Esophagus muscularis mucosa (tissue), 4 donors: ENCODE measurements around the gene PICK1. TPM values are rescaled to one million over a fixed set of nuclear protein-coding genes. Genes with fewer than 3 reads are reported as not detected.
A peak's percentile ranks its signal among the peaks of the same experiment; 100 is the strongest.

Source experiments
- DNase-seq: peaks from one replicate; pipeline ENCODE4 v3.0.0-alpha.2; 2017; ENCODE audit errors: extremely low spot score
- H3K27ac ChIP-seq, 4 donors: fragments of 200-600 bp; sonication (generic); replicated peaks in 1 of 4; 1 replicate in 3 of 4; 2 replicates in 1 of 4; pipeline ENCODE4 v1.5.1; 2016 to 2019; ENCODE audit warnings: mild to moderate bottlenecking in 1 of 4
- H3K27me3 ChIP-seq, 4 donors: fragments of 200-600 bp; sonication (generic); one replicate each; pipeline versions ENCODE4 v1.5.1 to v1.6.0; 2016 to 2019
- H3K36me3 ChIP-seq, 4 donors: fragments of 200-600 bp; sonication (generic); one replicate each; pipeline ENCODE4 v1.5.1; 2016 to 2019
- H3K4me1 ChIP-seq, 4 donors: fragments of 200-600 bp; sonication (generic); one replicate each; pipeline ENCODE4 v1.5.1; 2016 to 2019
- H3K4me3 ChIP-seq, 4 donors: fragments of 200-600 bp; sonication (generic); 1 replicate in 2 of 4; 2 replicates in 2 of 4; pipeline ENCODE4 v1.5.1; 2016 to 2019; ENCODE audit warnings: mild to moderate bottlenecking in 4 of 4, moderate library complexity in 1 of 4
- H3K9me3 ChIP-seq, 4 donors: fragments of 200-600 bp; sonication (generic); 1 replicate in 3 of 4; 2 replicates in 1 of 4; pipeline ENCODE4 v1.5.1; 2016 to 2019
- CTCF ChIP-seq, 3 experiments: fragments of 200-600 bp in 2 of 3; fragments of 450-650 bp in 1 of 3; sonication (generic) in 2 of 3; IDR thresholded peaks; one replicate each; pipeline ENCODE4 v1.5.1; 2017 to 2019; ENCODE audit warnings: antibody characterized with exemption in 3 of 3, mild to moderate bottlenecking in 2 of 3, moderate library complexity in 1 of 3
- EP300 ChIP-seq: sonication (generic); formaldehyde crosslinking; IDR thresholded peaks from one replicate; pipeline ENCODE4 v1.6.1; 2017; ENCODE audit warnings: antibody characterized with exemption
- POLR2A ChIP-seq: fragments of 450-650 bp; IDR thresholded peaks from one replicate; pipeline ENCODE4 v1.6.1; 2017; ENCODE audit warnings: antibody characterized with exemption, moderate library complexity, mild to moderate bottlenecking, low read depth
- POLR2AphosphoS5 ChIP-seq, 2 donors: sonication (generic); formaldehyde crosslinking; IDR thresholded peaks; one replicate each; pipeline ENCODE4 v1.6.1; 2017; ENCODE audit warnings: antibody characterized with exemption in 2 of 2
- WGBS: methylation state at CpG from one replicate; pipeline ENCODE4 v1.1.5; 2018; 5-methylcytosine and 5-hydroxymethylcytosine counted together
- intact Hi-C: fragments of 100-400 bp; cut with DNase I; formaldehyde crosslinking; loops from one replicate; pipeline ENCODE4 v1.15.1; 2023
- total RNA-seq, 4 donors: library from RNA; depleted of rRNA; stranded (reverse); fragments of >200 nt; gene quantifications; one replicate each; pipeline versions ENCODE4 v1.1.0 to v1.2.1, GENCODE V29; 2016

The PICK1 gene
- total RNA-seq, 4 donors from 2014 or later = 23.3 to 36.1 (median 31.1) TPM

DNA sequence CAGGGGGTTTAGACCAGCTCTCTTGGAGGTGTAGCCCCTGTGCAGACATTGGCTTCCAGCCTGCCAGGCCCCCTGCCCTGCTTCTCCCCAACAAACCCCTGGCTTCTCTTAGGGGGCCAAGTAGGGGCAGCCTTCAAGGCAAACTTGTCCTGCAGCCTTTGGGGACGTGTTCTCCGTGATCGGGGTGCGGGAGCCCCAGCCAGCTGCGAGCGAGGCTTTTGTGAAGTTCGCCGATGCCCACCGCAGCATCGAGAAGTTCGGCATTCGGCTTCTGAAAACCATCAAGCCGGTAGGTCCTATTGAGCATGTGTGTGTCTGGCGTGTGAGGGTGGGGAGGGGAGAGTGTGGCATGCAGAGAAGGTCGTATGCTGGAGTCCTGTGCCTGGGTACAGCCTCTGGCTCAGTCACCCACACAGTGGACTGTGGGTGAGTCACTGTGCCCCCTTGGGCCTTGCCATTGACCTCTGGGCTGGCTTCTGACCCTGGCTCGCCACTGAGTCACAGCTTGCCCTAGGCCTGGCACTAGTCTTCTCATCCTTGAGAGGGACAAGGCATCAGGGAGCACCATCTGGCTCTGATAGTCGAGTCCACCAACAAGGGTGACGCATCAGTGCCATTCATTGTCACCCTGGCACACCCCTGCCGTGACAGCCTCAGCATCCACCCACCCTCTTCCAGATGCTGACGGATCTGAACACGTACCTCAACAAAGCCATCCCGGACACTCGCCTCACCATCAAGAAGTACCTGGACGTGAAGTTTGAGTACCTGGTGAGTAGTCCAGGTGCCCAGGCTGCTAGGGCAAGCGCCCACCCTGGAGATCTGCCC, 15.3 kb downstream of the PICK1 start:
- WGBS = 93% methylated on average over 24 of the region's 25 CpGs
- TF ChIP-seq POLR2A = no peak
- intact Hi-C loops = no loop called here
- peaks cover 21 to 86% (median 64%) of the 10 kb centered on the region in 4 donors for H3K36me3 ChIP-seq
- no peak overlapping the region for H3K4me3 ChIP-seq
- DNase-seq = no peak
- H3K27ac ChIP-seq = no peak overlapping the region
- peaks cover 26 to 31% (median 28%) of the 10 kb centered on the region in 4 donors for H3K4me1 ChIP-seq
- H3K9me3 ChIP-seq = no peaks in the 10 kb centered on the region
- no peaks in the 10 kb centered on the region for H3K27me3 ChIP-seq

DNA sequence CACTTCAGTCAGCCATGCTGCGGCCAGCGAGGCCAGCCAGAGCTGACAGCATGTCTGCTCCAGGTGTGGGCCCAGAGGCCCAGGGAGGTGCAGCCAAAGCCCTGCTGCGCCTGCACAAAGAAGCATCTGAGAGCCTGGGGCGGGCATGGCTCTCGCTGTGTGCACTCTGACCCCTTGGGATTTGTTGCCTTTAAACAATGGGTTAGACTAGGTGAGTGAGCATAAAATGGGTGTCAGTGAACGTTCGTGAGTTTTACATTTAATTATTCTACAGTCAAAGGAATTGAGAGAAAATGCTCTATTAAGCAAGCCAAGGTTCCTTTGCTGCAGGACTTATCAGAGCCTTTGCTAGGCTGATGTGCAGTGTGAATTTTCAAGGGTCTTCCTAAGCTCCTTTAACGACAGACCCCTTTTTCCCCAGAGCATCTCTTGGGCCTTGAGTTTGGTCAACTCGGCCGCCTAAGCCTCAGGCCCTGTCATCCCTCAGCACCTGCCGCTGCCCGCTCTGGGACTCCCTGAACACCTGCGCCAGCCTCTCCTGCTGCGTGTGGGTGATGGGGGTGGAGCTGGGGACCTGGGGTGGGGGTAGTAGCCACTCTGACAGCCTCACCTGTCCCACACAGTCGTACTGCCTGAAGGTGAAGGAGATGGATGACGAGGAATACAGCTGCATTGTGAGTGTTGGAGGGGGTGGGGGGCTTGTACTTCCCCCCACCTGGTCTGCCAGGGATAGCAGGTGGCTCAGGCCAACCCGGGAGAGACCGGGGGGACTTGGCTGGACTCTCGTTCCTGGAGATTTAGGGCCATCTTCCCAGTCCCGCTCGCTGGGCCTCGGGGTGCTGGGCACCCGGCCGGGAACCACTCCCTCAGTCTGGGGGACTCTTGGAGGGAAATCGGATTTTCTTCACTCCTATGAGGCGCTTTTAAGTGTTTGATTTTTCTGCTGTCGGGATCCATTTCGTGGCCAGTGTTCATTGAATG, 16.2 kb downstream of the PICK1 start:
- peaks cover 22 to 25% (median 23%) of the 10 kb centered on the region in 4 donors for H3K4me1 ChIP-seq
- intact Hi-C loops = no loop called here
- no peak for TF ChIP-seq POLR2A
- TF ChIP-seq POLR2AphosphoS5 (IDR thresholded peaks at IDR 0.05) = no peak
- TF ChIP-seq CTCF (IDR thresholded peaks at IDR 0.05) = no peak
- no peak for TF ChIP-seq EP300
- WGBS = 92% methylated on average over 19 of the region's 28 CpGs
- H3K4me3 ChIP-seq = no peak overlapping the region
- no peaks in the 10 kb centered on the region for H3K9me3 ChIP-seq
- H3K27me3 ChIP-seq = no peaks in the 10 kb centered on the region
- no peak overlapping the region for H3K27ac ChIP-seq
- DNase-seq = no peak
- H3K36me3 ChIP-seq = peaks cover 21 to 77% (median 56%) of the 10 kb centered on the region in 4 donors

GRCh38 chr22:38074181-38075104, 17.2 kb downstream of the PICK1 start:
- 81% methylated on average over 11 of the region's 47 CpGs for WGBS

DNA sequence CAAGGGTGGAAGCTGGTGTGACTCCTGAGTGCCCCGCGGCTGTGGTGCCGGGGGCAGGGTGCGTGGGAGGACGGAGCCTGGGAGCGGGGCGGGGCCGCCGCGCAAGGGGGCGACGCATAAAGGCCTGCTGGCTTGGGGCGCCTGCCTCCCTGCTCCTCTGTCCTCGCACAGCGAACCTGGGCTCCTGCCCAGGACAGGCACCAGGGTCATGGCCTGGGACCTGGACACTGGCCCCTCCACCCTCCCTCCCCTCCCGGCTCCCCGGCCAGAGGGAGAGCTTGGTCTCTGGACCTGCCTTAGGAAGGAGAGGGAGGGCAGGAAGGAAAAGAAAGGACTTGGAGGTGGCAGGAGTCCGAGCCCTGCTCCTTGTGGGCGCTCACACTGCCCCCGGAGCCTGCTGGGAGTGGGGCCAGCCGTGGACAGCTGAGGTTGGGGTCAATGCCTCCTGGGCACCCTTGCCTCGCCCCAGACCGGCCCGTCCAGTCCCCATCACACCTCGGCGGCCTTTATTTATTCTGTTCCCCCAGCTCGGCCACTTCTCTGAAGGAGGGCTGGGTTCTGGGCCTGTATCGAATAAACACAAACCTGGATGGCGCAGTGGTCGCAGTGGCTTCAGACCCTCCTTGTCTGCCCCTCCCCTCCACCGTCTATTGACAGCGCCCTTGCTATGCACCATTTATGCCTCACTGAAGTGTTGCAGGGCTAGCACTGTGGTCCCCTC, 18.1 kb downstream of the PICK1 start:
- intact Hi-C loops = no loop called here
- peaks cover 20 to 61% (median 50%) of the 10 kb centered on the region in 4 donors for H3K36me3 ChIP-seq

More at GRCh38 chr22:38074181-38075104, 17.2 kb downstream of the PICK1 start:
- TF ChIP-seq POLR2AphosphoS5 (IDR thresholded peaks at IDR 0.05) (no peak), CTCF (IDR thresholded peaks at IDR 0.05) (peak; percentile 16 to 41 (median 21)), POLR2A (no peak)
- Histone ChIP-seq H3K4me3 (no peak overlapping the region), H3K9me3 (no peaks in the 10 kb centered on the region), H3K4me1 (peaks cover 12 to 15% (median 13%) of the 10 kb centered on the region in 4 donors), H3K27ac (no peak overlapping the region), H3K36me3 (peaks cover 21 to 67% (median 54%) of the 10 kb centered on the region in 4 donors), H3K27me3 (no peaks in the 10 kb centered on the region)
- intact Hi-C loops = no loop called here
- no peak for DNase-seq

More for the DNA sequence above, 18.1 kb downstream of the PICK1 start:
- no peak overlapping the region for H3K4me3 ChIP-seq
- H3K27ac ChIP-seq = no peak overlapping the region
- WGBS = 93% methylated on average over 29 of the region's 32 CpGs
- TF ChIP-seq POLR2A = no peak
- TF ChIP-seq CTCF (IDR thresholded peaks at IDR 0.05) = no peak
- no peak for TF ChIP-seq POLR2AphosphoS5 (IDR thresholded peaks at IDR 0.05)
- H3K27me3 ChIP-seq = peaks cover 0 to 5% (median 0%) of the 10 kb centered on the region in 4 donors
- DNase-seq = no peak
- no peaks in the 10 kb centered on the region for H3K9me3 ChIP-seq
- peaks cover 4 to 7% (median 6%) of the 10 kb centered on the region in 4 donors for H3K4me1 ChIP-seq
